SW480 (cell line): ENCODE results near the gene PSMB1.
"Not testable (repeated sequence)": the region's sequence is repeated elsewhere in the genome, so short reads cannot be mapped to it uniquely, and the experiment has no call there.

Experiments
- DNase-seq: peaks from one replicate; pipeline ENCODE4 v3.0.0-alpha.2; 2016; ENCODE audit warnings: low spot score

Gene PSMB1

DNA sequence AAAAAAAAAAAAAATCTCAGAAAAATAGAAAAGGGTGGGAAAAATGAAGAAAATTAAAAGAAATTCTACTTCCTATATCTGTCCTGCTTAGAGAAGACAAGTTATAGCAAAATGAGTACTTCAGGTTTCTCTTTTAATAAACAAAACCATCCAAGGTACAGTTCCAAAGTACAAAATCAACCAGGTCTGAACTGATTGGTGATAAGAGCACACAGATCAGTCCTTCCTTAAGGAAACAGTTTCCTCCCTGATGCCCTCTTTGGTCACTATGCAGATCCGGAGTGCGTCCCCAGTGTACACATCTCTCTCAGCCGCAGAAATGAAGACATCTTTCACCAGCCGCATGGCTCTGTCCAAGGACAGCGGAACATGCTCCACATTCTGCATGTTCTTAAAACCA is 18.1 kb downstream of the PSMB1 start:
- DNase-seq: no peak

DNA sequence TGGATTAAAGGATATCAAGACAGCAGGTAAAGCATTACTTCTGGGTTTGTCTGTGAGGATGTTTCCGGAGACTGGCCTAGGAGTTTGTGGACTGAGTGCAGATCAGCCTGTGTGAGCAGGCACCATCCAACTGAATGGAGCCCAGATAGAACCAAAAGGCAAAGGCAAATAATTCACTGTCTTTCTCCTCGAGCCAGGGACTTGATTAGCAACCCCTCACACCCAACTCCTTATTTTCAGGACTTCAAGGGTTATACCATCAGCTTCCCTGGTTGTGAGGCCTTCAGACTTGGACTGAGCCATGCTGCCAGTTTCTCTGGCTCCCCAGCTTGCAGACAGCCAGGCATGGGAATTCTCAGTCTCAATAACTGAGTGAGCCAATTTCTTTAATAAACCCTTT is 19.3 kb downstream of the PSMB1 start:
- DNase-seq: no peak

DNA sequence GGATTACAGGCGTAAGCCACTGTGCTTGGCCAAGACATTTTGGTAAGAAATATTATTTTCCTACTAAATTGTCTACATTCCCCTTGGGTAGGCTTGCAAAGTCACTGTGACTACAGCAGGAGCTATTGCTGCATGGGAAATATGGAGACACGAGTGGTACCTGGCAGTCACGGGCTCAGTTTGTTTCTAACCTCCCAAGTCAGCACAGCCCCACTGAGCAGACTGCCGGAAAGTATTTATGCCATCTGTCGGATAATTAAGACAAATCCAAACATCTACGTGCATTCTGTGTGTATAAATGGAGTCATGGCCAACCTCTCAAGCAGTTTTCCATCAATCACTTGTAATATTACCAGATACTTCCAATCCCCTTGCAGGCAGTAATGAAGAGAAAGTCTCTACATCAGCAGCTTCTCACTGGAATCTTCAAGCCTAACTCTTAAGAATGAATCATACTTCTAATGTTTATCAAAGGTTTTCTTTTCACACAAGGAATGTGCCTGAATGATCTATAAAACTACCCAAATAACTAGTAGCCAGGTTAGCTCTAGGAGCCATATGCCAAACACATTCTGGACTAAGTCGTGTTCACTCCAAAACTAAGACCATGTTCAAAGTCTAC is 20.1 kb downstream of the PSMB1 start:
- DNase-seq: no peak

DNA sequence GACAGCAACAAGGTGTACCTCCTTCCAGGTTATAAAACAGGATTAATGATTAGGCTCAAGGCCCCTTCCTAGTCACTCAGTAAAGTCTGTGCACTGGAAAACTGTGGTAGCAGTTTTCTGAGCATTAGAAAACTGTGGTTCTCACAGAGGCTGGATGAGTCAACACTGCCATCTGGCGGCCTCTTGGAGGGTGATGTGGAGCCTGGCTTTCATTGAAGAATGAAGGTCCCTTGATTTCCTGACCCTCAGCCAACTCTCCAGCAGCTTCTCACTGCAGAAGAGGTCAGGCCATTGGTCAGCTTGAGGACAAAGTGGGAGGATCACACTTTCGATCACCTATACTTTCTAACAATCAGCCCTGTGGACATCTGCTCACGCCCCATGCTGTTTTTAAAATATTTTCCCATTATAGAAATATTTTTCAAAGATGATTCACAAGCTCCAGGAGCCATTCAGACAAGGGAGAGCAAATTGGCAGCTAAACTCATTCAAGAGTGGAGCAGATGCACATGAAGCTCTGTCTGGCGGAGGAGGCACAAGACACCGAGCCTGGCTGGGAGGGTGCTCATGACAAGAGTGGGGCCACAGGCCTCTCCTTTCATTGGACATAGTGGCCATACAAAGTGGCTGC is 23.2 kb downstream of the PSMB1 start:
- DNase-seq: peak; percentile 50

DNA sequence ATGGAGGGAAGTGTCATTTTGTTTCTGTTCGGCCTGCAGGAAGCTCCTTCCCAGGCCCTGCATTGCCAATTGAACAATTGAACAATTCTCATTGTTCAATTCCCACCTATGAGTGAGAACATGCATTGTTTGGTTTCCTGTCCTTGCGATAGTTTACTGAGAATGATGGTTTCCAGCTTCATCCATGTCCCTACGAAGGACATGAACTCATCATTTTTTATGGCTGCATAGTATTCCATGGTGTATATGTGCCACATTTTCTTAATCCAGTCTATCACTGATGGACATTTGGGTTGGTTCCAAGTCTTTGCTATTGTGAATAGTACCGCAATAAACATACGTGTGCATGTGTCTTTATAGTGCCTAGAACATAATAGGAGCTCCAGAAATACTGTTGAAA is 25.1 kb downstream of the PSMB1 start:
- DNase-seq: not testable (repeated sequence)

DNA sequence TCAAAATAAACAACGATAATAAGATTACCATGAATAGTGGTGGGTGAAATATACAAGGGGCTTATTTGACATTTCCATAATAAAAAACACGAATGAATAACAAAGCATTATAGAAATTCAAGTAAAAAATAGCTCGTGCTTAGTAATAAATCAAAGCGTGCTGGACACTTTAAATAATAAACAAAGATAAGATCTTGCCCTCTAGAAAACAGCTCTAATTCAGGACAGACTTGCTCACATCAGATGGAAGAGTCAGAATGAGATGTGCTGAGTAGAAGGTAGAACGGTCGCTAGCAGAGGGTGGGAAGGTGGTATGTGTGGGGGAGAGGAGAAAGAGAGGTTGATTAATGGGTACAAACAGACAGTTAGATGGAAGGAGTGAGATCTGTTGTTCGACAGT is 27.3 kb downstream of the PSMB1 start:
- no peak for DNase-seq

DNA sequence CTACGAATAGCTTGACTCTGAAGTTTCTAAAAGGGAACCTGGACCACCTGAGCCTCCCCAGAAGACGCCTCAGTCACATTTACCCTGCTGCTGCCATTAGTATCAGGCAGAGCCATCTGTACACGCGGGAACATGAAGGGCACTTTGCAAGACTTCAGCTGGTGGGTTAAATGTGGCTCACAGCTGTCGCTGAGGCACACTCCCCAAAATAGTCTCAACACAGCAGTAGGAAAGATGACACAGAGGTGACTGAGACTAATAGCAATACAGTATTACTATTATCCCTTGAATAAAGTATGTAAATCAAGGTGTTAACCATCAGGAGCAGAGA is 29.0 kb downstream of the PSMB1 start:
- DNase-seq: no peak

DNA sequence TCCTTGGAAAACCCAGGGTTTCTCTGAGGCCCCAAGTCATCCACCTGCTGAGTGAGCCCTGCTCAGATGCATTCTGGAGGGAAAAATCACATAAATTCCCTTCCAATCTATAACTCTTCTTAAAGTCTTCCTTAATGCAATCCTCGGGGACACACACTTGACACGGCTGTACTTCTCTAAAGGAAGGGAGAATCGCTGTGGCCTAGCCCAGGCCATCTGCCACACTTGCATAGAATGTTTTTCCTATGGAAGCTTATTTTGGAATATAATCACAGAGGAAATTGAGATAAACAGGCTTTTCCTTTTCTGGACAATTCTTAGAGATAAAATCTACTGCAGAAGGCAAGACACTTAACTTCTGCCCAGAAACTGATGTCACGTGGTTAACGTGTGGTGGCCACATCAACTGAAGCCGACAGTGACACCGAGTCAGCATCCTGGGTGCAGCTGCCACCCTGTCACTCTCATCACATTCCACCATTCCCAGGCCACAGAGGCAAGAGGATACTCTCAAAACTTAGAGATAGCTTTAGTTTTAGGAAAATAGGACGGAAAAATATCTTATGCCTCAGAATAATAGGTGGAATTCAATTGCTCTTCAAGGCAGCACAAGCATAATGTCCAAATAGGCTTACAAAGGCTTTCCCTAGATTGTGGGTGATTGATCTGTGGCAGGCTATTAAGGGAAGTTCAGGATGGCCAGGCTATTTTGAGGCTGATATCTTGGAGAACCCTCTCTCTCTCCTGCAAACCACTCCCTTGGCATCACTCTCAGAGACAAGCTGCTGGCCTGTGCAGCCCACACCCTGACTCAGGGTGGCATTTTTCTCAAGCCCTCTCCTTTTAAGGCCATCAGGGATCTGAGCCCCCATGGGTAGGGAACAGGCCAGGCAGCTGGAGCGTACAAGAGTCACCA is 29.6 kb downstream of the PSMB1 start:
- DNase-seq: peak; percentile 2

DNA sequence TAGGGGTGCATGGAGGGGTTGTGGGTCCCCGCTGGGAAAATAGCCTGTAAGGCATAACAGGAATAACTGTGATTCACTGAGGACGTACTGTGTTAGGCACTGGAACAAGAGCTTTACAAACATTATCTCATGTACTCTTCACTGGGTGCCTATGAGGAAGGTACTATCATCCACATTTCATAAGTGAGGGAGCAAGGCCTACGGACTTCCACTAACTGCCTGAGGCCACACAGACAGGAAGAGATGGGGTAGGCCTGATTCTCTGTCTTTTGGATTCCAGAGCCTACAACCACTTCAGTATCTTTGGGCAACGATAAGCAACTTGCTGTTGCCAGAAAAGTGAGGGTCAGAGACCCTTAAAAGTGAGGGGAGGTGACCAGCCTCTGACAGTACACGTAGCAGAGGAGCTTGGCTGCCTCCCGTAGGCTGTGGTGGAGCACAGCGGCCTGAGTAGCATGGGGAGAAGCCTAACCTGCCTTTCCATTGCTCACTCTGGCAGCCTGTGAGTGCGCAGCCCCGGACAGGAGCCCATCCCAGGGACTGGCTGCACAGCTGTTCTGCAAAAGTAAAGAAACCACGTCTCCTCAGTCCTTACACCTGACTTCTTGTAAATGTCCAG is 30.4 kb downstream of the PSMB1 start:
- DNase-seq: peak; percentile 21

DNA sequence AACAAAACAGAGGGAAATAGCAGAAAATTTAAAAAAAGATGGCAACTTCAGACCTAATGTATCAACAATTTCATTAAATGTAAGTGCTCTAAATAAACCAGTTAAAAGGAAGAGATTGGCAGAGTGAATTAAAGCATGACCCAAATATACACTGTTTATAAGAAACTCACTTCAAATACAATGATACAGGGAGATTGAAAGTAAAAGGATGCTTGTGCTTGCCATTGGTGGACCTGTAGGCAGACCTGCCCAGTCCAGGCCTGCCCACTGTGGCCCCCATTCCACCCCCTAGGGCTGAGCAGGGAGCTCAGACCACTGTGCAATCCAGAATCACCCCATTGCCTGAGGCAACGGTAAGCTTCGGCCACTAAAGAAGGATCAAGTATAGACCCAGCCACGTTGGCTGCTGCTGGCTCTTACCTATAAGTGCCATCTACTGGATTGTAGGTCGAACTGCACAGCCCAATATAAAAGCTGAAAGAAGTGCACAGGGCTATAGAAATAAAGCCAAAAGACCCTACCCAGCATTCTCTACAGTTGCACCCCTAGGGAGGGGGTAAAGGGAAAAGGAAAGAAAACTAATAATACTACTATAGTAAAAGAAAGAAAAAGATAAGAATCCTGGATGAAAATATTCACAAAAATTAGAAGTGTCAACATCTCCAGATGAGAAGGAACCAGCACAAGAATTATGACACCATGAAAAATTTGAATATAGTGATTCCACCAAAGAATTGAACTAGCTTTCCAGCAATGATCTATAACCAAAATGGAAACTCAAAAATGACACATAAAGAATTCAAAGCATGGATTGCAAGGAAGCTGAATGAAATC is 36.1 kb downstream of the PSMB1 start:
- peak; percentile 73 for DNase-seq

DNA sequence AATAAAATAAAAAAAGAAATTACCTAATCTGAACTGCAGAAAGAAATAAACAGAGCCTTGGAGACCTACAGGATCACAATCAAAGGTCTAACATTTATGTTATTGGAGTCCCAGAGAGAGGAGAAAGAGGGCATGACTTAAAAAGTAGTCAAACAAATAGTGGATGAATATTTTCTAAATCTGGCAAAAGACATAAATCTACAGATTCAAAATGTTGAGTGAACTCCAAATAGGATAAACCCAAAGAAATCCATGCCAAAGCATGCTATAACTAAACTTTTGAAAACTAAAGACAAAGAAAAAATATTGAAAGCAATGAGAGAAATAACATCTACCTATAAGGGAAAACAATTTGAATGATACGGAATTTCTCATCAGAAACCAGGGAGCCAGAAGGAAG is 38.2 kb downstream of the PSMB1 start:
- no peak for DNase-seq

DNA sequence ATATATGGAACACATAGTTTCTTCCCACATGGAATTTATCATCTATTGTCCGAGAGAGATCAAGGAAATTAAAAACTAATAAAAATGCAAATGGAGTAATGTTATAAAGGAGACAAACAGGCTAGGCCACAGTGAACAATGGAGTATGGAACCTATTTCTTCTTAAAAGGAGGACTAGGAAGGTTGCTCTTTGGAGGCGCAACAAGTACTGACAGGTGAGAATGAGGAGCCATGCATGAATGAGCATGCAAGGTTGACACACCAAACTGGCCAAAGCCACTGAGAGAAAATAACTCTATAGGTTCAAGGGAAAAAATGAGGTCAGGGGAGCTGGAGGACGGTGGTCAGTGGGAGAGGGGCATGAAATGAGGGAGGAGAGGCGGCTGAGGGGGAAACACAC is 40.9 kb downstream of the PSMB1 start:
- no peak for DNase-seq

DNA sequence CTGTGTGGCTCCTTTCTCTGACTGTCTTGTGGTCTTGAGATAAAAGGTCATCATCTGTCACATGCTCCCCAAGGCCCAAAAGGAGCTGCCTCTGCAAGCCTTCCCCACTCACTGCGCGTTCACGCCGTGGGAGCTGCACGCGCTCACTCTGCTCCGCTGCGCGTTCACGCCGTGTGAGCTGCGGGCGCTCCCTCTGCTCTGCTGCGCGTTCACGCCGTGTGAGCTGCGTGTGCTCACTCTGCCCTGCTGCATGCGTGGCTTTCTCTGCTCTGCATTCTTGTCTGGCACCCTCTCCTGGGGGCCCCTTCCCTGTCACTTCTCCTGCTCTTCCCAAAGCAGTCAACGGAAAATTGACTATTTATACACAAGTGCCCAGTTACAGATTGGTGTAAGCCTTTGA is 42.5 kb downstream of the PSMB1 start:
- DNase-seq: no peak

DNA sequence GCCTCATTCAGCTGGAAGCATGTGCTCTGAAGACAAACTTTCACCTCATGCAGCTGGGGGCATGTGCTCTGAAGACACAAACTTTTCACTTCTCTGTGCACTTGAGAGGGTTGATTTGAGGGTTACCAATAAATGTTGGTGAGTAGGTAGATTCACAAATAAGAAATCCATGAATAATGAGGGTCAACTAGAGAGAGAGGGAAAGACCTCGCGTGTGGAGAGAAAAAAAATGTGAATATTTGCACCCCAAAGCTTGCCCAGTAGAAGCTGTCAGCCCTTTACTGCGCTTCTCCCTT is 43.4 kb downstream of the PSMB1 start:
- no peak for DNase-seq

DNA sequence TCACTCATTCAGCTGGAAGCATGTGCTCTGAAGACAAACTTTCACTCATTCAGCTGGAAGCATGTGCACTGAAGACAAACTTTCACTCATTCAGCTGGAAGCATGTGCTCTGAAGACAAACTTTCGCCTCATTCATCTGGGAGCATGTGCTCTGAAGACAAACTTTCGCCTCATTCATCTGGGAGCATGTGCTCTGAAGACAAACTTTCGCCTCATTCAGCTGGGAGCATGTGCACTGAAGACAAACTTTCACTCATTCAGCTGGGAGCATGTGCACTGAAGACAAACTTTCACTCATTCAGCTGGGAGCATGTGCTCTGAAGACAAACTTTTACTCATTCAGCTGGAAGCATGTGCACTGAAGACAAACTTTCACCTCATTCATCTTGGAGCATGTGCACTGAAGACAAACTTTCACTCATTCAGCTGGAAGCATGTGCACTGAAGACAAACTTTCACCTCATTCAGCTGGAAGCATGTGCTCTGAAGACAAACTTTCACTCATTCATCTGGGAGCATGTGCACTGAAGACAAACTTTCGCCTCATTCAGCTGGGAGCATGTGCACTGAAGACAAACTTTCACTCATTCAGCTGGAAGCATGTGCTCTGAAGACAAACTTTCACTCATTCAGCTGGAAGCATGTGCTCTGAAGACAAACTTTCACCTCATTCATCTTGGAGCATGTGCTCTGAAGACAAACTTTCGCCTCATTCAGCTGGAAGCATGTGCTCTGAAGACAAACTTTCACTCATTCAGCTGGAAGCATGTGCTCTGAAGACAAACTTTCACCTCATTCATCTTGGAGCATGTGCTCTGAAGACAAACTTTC is 44.0 kb downstream of the PSMB1 start:
- DNase-seq: not testable (repeated sequence)

DNA sequence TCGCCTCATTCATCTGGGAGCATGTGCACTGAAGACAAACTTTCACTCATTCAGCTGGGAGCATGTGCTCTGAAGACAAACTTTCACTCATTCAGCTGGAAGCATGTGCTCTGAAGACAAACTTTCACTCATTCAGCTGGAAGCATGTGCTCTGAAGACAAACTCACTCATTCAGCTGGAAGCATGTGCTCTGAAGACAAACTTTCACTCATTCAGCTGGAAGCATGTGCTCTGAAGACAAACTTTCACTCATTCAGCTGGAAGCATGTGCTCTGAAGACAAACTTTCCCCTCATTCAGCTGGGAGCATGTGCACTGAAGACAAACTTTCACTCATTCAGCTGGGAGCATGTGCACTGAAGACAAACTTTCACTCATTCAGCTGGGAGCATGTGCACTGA is 44.8 kb downstream of the PSMB1 start:
- DNase-seq: not testable (repeated sequence)

DNA sequence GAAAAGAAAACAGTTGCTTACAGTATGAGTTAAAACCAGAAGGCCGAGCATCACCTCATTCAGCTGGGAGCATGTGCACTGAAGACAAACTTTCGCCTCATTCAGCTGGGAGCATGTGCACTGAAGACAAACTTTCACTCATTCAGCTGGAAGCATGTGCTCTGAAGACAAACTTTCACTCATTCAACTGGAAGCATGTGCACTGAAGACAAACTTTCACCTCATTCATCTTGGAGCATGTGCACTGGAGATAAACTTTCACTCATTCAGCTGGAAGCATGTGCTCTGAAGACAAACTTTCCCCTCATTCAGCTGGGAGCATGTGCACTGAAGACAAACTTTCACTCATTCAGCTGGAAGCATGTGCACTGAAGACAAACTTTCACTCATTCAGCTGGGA is 45.4 kb downstream of the PSMB1 start:
- DNase-seq: not testable (repeated sequence)

DNA sequence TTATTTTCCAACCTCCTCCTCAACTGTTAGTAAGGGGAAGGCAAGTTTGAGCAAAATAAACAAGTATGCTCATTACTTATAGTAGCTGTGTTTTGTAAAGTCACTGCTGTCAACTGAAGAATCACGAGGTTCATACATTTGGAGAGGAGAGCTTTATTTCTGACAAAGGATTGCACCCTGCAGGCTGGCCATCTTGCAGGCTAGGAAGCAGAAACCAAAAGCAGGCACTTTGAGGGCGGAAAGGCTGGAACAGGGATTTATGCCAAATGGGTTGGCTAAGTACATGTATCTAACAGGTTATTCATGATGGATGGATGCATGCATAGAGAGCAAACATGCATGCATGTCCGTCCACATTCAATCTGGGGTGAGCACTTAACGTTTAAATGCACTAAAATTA is 46.7 kb downstream of the PSMB1 start:
- DNase-seq: no peak

DNA sequence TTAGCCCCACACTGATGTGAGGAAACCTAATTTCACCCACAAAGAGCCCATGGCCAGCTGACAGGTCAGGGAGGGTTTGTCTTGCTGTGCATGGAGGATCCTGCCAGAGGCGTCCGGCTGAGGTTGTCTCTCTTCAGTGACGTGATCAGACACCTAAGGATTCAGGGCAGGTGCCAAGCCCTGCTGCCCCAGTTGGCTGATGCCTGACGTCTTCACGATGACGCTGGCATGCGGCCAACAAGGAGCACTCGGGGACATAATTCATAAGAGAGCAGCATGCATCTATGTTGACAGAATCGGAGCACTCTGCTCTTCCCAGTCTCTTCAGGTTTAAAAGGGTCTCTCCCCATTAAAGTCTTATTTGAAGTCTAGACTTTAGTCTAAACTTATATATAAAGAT is 47.8 kb downstream of the PSMB1 start:
- DNase-seq: no peak

DNA sequence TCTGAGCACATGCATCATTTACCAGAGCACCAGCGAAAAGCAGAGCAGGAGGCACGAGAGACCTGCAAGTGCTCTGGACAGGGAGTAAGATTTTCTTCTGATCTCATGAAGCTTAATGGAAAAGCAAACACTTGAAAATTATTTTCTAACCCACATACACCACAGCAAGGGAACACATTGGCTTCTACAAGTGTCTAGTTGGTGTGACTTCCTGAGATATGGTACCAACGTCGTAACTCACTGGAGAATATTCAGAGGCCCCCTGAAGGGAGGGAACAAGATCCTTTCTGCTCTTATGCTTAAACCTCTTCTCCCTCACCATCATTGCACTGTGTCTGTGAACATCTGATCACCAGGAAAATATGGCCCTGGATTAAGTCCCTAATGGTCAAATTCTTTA is 48.6 kb downstream of the PSMB1 start:
- DNase-seq: no peak

DNA sequence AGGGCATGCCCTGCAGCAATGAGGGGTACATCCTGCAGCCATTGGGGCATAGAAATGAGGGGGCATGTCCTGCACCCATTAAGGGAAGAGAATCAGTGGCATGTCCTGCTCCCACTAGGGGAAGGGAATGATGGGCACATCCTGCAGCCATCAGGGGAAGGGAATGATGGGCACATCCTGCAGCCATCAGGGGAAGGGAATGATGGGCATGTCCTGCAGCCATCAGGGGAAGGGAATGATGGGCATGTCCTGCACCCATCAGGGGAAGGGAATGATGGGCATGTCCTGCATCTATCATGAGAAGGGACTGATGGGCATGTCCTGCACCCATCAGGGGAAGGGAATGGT is 49.7 kb downstream of the PSMB1 start:
- no peak for DNase-seq
